ENCODE data around the gene IL13.
"Not testable (repeated sequence)": the region's sequence is repeated elsewhere in the genome, so short reads cannot be mapped to it uniquely, and the experiment has no call there.

Gene IL13

DNA sequence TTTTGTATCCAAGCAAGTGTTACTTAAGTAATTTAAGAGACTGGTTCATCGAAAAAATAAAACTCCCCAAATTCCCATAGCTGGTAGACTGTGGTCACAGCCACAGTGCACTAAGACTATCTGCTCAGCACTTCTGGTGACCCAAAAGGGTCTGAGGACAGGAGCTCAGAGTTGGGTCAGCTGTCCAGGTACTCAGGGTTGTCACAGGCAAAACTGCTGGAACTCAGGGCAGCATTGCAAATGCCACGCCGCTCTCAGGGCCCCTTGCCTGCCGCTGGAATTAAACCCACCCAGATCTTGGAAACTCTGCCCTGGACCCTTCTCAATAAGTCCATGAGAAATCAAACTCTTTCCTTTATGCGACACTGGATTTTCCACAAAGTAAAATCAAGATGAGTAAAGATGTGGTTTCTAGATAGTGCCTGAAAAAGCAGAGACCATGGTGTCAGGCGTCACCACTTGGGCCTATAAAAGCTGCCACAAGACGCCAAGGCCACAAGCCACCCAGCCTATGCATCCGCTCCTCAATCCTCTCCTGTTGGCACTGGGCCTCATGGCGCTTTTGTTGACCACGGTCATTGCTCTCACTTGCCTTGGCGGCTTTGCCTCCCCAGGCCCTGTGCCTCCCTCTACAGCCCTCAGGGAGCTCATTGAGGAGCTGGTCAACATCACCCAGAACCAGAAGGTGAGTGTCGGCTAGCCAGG lies at the start of gene IL13:
Gene IL13 (plus strand): TSS at position 498 of the 705 bp plus-strand sequence. CDS start 14 bp downstream, at position 512.
- no peak for DNase-seq

- no peak for DNase-seq
Measured at GRCh38 chr5:132611965-132612364, 46.0 kb upstream of the IL13 start.

DNA sequence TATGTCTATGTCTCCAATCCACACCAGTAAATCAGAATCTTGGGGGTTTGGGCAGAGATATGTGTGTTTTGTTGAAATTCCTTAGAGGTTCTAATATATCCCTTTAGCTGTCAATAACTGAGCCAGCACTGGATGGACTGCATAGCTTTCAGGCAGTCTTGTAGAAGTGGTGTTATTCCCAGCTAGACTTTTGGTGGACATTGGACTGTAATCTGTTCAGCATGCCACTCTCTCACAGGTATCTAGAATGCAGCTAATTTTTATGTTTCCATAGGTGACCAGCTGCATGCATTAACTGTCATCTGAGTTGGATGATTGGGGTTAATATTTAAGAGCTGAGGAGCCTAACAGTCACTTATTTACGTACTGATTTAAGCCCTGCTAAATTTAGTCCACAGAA lies 45.1 kb upstream of the IL13 start:
- no peak for DNase-seq

DNA sequence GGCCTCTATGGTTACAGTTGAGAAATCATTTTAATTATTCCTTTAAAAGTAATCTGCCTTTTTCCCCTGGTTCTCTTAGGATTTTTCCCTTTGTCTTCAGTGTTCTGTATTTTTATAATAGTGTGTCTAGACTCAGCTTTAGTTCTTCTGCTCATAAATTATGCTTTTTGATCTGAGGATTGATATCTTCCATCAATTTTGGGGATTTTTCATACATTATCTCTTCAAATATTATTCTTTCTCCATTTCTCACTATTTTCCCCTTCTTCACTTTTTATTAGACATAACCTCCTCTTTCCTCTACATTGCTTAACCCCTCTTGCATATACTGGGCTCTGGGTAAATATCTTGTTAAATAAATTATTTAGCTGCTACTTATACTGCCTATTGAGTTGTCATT lies 36.3 kb upstream of the IL13 start:
- DNase-seq = no peak

DNA sequence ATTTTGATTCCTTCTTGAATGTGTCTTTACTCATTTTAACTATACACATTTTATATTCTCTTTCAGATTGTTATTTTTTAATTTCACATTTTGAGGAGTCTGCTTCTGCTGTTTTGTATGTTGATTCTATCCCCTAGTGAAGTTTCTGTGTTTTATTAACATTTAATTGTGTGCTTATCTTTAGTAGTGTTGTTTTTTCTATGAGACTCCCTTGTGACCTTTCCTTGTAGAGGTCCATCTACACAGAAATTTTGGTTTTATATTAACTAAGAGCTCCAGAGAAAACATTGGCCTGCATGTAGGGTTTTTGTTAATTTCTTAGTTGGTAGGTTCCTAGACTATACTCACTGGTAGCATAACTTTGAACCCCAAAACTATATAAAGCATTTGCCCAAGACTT lies 35.4 kb upstream of the IL13 start:
- DNase-seq = no peak

DNA sequence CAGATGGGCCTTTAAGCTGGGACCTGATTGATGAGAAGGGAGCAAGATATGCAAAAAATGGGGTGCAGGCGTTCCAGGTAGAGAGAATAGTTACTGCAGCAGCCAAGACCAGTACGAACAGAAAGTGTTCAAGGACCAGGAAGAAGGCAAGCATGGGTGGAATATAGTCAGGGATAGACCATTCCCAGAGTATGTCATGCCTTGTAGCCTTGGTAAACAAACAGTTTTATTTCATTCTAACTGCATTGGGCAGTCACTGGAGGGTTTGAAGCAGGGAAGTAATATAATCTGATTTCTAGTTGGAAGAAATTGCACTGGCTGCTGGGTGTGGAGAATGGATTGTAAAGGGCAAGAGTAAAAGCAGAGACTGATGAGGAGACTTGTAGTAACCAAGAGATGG lies 30.5 kb upstream of the IL13 start:
- DNase-seq = no peak

DNA sequence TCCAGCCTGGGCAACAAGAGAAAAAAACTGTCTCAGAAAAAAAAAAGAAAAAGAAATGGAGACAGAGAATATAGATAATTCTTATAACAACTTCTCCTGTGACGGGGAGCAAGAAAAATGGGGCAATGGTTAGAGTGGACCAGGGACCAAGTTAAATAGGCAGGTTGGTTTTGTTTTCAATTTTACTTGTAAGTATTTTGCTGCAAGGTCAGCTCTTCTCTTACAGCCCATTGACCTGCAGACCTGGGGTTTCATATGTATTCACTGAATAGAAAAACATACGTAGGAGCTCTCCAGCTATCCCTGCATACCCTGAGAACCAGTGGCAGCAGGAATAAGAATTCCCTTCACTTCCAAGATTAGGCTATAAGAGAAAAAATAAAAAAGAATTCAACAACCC lies 29.2 kb upstream of the IL13 start:
- DNase-seq = no peak

GRCh38 chr5:132629230-132629944 lies 28.6 kb upstream of the IL13 start:
- no peak for DNase-seq

DNA sequence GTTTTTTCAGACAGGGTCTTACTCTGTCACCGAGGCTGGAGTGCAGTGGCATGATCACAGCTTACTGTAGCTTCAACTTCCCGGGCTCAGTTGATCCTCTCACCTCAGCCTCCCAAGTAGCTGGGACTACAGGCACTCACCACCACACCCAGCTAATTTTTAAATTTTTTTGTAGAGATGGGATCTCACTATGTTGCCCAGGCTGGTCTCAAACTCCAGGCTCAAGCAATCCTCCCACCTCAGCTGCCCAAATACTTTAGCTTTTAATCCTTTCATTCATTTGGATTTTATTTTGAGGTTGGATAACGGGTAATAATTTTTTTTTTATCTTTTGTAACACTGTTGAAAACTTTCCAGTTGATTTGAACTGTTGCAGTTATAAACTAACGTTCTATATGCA lies 24.4 kb upstream of the IL13 start:
- not testable (repeated sequence) for DNase-seq

GRCh38 chr5:132635873-132636272 lies 22.1 kb upstream of the IL13 start:
- no peak for DNase-seq

- DNase-seq = no peak
Measured at GRCh38 chr5:132637241-132637640, 20.7 kb upstream of the IL13 start.

DNA sequence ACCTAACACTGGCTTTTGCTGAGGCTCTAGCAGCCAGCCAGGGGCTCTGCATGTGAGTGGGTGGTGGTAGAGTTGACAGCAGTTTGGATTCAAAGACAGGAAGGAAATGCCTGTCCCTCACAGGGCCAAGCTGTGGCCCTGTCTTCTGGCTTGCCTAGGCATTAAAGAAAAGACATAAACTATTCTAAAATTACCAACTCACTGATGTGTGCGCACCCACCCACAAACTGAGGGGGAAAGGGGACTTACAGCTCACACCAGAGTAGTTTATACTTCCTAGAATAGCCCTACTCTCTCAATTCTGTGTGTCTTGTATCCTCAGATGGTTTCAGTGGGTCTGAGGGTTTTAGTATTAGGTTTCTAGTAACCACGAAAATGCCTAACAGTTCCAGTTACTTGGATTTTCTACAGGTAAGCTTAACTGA lies 18.3 kb upstream of the IL13 start:
- DNase-seq = no peak

DNA sequence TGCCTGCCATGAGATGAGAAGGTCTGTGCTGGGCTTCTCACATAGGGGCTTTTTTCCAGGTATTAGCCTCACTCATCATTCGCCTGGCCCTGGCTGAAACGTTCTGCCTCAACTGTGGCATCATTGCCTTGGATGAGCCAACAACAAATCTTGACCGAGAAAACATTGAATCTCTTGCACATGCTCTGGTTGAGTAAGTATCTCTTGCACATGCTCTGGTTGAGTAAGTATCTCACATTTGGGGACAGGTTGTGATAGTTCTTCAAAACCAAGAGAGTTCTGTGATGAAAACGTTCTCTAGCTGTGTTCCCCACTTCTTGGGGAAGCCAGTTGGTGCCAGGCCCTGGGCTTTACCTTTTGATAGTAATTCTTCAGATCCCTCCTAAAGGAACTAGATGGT lies 17.4 kb upstream of the IL13 start:
- DNase-seq = no peak

DNA sequence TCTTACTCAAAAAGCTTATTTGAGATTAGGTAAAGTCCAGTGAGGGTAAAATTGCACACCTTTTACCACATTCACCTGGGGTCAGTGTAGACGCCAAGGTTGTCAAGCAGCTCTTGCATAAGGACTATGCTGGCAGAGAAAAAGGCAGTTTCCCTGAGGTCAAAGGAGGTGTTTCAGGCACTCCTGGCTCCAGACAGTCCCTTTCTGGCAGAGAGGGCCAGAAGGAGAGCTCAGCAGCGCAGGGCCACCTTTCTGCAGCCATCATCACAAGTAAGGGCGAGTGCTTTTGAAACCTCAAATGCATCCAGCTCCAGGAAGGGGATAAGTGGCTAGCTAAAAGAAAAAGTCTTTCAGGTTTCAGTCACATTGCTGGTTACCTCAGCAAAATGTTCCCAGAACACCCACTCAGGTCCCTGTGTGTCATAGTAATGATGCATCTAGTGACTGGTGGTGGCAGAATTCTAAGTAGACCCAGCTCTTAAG lies 16.7 kb upstream of the IL13 start:
- DNase-seq = no peak

DNA sequence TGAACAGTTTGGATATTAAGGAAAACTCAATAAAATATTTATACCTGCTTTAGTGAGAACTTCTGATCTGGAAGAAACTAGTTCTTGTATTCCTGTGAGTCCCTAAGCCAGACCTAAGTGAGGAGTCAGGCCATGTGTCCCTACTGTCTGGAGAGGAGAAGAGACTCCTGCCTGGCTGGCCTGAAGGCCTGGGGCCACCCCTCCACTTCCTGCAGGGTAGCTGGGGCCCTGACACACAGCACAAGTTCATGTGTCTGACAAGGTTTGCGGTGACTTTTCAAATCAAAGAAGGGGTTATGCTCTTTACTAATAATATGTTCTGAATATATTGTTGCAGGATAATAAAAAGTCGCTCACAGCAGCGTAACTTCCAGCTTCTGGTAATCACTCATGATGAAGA lies 16.1 kb upstream of the IL13 start:
- no peak for DNase-seq

DNA sequence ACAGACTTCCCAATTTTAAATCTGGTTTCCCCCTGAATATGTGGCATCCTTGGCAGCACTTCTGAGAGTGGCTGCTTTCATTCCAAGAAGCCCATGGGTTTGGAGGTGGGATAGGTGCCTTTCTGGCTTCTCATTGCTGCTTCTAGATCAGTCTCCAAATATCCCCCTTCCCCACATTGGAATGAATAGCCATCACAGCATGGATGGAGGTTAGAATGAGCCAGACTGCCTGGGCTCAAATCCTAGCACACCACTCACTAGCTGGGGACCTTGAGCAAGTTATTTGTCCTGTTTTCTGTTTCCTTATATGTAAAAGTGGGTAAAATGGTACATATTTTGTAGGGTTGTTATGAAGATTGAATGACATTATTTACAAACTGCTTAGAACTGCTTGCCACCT lies 13.8 kb upstream of the IL13 start:
- no peak for DNase-seq

- no peak for DNase-seq
Measured at GRCh38 chr5:132646583-132647266, 11.2 kb upstream of the IL13 start.

DNA sequence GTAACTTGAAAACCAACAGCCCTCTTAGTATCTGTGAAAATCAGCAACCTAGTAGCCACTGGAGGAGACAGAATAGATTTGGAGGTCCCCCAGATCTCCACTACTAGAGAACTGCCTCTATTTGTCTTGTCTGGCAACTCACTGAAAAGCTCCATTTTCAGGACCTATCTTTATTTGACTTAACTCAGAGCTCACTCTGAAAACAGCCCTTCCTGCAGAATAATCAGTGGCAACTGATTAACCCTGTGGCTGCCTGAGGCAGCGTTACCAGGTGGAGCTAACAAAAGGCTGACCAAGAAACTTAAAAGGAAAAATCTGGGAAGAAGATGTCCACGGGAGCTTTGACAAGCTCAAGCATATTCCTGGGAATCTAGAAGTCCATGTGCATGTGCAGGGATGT lies 10.5 kb upstream of the IL13 start:
- no peak for DNase-seq

DNA sequence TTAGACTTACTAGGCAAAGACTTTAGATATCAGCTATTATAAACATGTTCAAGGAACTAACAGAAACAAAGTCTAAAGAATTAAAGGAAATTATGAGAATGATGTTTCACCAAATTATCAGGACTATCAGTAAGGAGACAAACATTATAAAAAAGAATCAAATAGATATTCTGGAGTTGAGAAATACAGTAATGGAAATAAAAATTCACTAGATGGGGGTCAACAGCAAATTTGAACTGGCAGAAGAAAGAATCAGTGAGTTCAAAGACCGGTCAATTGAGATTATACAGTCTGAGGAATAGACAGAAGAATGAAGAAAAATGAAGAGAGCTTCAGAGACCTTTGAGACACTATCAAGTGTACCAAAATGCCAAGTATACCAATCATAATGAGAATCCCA lies 9.6 kb upstream of the IL13 start:
- no peak for DNase-seq

- no peak for DNase-seq
Measured at GRCh38 chr5:132651838-132652469, 6.0 kb upstream of the IL13 start.

GRCh38 chr5:132653716-132654115 lies 4.3 kb upstream of the IL13 start:
- no peak for DNase-seq

DNA sequence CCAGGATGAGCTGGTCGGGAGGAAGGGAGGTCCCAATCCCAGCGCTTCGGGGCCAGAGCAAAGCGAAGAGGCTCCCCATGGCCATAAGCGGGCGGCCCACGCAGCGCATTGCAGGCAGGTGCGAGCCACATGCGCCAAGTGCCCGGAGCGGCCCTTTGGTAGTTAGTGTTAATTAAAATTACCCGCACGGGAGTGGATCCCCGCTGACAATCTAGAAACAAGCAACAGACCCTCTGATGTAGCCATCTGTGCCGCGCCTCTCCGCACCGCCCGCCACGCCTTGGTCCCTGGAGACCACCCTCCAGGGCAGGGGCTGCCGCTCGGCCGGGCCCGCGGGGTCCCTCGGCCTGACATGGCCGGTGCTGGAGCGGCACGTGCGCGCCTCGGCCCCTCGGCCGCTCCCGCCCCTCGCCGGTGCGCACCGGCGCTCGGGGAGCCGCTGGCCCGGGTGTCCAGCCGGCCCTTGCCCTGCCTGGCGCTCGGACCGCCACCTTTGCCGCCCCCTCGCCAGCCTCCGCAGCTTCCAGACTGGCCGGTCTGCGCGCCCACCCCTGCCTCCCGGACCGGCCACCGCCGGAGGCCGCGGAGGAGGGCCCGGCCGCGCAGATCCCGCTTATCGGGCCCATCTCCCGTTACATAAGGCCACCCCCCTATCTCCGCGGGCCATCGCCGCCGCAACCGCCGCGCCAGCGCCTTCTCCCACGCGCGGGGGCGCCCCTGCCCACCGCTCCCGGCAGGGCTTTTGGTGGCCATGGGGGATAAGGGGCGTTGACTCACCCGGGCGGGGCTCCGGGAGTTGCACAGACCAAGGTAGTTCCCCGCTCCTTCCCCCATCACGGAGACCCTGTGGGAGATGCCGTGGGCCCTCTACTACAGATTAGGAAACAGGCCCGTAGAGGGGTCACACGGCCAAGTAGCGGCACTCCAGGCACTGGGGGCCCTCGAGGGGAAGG lies 1.9 kb upstream of the IL13 start:
- DNase-seq = no peak
